GM12874 (cell line): ENCODE results near the gene NEK11.

Source experiments
- CTCF ChIP-seq: IDR thresholded peaks from 2 replicates; pipeline ENCODE4 v1.5.1; 2011; ENCODE audit warnings: low read depth, mild to moderate bottlenecking, control low read depth, low read length, moderate library complexity; ENCODE audit not compliant: insufficient read depth

The NEK11 gene

GRCh38 chr3:131231710-131232389 is 205.2 kb downstream of the NEK11 start:
- TF ChIP-seq CTCF = no peak

GRCh38 chr3:131232711-131233267 is 206.1 kb downstream of the NEK11 start:
- TF ChIP-seq CTCF = no peak

GRCh38 chr3:131233900-131234668 is 207.4 kb downstream of the NEK11 start:
- TF ChIP-seq CTCF = no peak

- no peak for TF ChIP-seq CTCF
These were observed 209.7 kb downstream of the NEK11 start for GRCh38 chr3:131236421-131236820.

- no peak for TF ChIP-seq CTCF
These were observed 211.8 kb downstream of the NEK11 start for GRCh38 chr3:131238496-131238895.

- TF ChIP-seq CTCF = no peak
These were observed 212.6 kb downstream of the NEK11 start for GRCh38 chr3:131239267-131239666.

- no peak for TF ChIP-seq CTCF
These were observed 215.5 kb downstream of the NEK11 start for GRCh38 chr3:131242201-131242600.
